NCI-H1436 (cell line): ENCODE data around the gene XRCC2.
"Not testable (repeated sequence)": the region's sequence is repeated elsewhere in the genome, so short reads cannot be mapped to it uniquely, and the experiment has no call there.

Experiments used
- DNase-seq: peaks from one replicate; lab custom pipeline; 2025; lab: John Stamatoyannopoulos, UW

XRCC2 gene

GRCh38 chr7:152675759-152676636 is at the start of gene XRCC2:
Gene XRCC2, minus strand, starts transcription at chr7:152676141. Its CDS starts 62 bp downstream, at chr7:152676079.
- DNase-seq: peak; percentile 85

GRCh38 chr7:152723364-152723763 is 47.4 kb upstream of the XRCC2 start:
- no peak for DNase-seq

GRCh38 chr7:152712412-152713042 is 36.6 kb upstream of the XRCC2 start:
- not testable (repeated sequence) for DNase-seq

GRCh38 chr7:152711444-152711944 is 35.6 kb upstream of the XRCC2 start:
- DNase-seq: no peak

- DNase-seq: no peak
These were observed 34.2 kb upstream of the XRCC2 start for GRCh38 chr7:152710153-152710442.

- no peak for DNase-seq
These were observed 33.6 kb upstream of the XRCC2 start for GRCh38 chr7:152709287-152710152.

- no peak for DNase-seq
These were observed 28.9 kb upstream of the XRCC2 start for GRCh38 chr7:152704796-152705384.

GRCh38 chr7:152699079-152699478 is 23.1 kb upstream of the XRCC2 start:
- no peak for DNase-seq

GRCh38 chr7:152697268-152697974 is 21.5 kb upstream of the XRCC2 start:
- DNase-seq: not testable (repeated sequence)

- not testable (repeated sequence) for DNase-seq
These were observed 16.3 kb upstream of the XRCC2 start for GRCh38 chr7:152692196-152692595.

GRCh38 chr7:152683297-152683696 is 7.4 kb upstream of the XRCC2 start:
- DNase-seq: no peak

- peak; percentile 89 for DNase-seq
These were observed 2.1 kb upstream of the XRCC2 start for GRCh38 chr7:152677808-152678670.

GRCh38 chr7:152674860-152675758 is 832 bp downstream of the XRCC2 start:
- peak; percentile 34 for DNase-seq

GRCh38 chr7:152673897-152674296 is 2.0 kb downstream of the XRCC2 start:
- DNase-seq: no peak

GRCh38 chr7:152672626-152673025 is 3.3 kb downstream of the XRCC2 start:
- DNase-seq: no peak

GRCh38 chr7:152669758-152670157 is 6.2 kb downstream of the XRCC2 start:
- DNase-seq: no peak

GRCh38 chr7:152668975-152669374 is 7.0 kb downstream of the XRCC2 start:
- DNase-seq: no peak

- no peak for DNase-seq
These were observed 8.0 kb downstream of the XRCC2 start for GRCh38 chr7:152667958-152668357.

GRCh38 chr7:152666078-152666477 is 9.9 kb downstream of the XRCC2 start:
- no peak for DNase-seq
